GM04503 (cell line): ENCODE measurements around the gene PCMT1.
"Not testable (repeated sequence)": the region's sequence is repeated elsewhere in the genome, so short reads cannot be mapped to it uniquely, and the experiment has no call there.

Source experiments
- DNase-seq: peaks from one replicate; pipeline ENCODE4 v3.0.0-alpha.2; 2012; ENCODE audit warnings: low read depth

Gene PCMT1

DNA sequence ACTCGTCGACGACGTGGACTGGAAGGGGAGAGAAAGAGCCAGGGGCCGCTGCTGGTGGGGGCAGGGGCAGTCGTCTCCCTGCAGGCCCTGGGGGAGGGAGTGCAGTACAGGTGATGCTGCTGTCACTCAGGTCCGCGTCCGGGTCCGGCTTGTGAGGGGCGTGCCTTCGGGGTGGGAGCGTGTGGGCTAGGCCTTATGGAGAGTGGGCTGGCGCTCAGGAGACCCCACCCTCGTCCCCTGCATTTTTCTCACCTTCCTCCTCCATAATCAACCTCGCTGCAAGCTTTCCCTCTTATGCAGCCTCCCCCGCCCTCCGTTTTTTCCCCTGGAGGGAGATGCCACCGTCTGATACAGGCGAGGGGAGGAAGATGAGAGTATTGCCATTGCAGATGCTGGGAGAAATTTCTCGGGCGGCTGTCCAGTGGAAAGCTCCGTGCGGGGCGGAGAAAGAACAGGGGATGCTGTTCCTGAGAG, 632 bp downstream of the PCMT1 start:
- no peak for DNase-seq

GRCh38 chr6:149751239-149751638, 1.7 kb downstream of the PCMT1 start:
- no peak for DNase-seq

GRCh38 chr6:149751920-149752319, 2.4 kb downstream of the PCMT1 start:
- DNase-seq: not testable (repeated sequence)

- no peak for DNase-seq
Measured at GRCh38 chr6:149752600-149753373, 3.2 kb downstream of the PCMT1 start.

DNA sequence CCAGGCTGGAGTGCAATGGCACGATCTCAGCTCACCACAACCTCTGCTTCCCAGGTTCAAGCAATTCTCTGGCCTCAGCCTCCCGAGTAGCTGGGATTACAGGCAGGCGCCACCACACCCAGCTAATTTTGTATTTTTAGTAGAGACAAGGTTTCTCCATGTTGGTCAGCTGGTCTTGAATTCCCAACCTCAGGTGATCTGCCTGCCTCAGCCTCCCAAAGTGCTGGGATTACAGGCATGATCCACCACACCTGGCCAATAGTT, 3.8 kb downstream of the PCMT1 start:
- DNase-seq: not testable (repeated sequence)

DNA sequence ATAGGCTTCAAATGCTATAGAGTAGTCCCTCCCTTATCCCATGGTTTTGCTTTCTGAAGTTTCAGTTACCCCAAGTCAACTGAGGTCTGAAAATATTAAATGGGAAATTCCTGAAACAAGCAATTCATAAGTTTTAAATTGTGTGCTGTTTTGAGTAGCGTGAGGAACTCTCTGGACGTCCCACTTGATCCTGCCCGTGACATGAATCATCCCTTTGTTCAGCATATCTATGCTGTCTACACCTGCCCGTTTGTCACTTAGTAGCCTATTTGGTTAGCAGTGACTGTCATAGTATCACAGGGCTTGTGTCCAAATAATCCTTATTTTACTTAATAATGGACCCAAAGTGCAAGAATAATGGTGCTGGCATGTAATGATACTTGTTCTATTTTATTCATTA, 5.0 kb downstream of the PCMT1 start:
- no peak for DNase-seq

DNA sequence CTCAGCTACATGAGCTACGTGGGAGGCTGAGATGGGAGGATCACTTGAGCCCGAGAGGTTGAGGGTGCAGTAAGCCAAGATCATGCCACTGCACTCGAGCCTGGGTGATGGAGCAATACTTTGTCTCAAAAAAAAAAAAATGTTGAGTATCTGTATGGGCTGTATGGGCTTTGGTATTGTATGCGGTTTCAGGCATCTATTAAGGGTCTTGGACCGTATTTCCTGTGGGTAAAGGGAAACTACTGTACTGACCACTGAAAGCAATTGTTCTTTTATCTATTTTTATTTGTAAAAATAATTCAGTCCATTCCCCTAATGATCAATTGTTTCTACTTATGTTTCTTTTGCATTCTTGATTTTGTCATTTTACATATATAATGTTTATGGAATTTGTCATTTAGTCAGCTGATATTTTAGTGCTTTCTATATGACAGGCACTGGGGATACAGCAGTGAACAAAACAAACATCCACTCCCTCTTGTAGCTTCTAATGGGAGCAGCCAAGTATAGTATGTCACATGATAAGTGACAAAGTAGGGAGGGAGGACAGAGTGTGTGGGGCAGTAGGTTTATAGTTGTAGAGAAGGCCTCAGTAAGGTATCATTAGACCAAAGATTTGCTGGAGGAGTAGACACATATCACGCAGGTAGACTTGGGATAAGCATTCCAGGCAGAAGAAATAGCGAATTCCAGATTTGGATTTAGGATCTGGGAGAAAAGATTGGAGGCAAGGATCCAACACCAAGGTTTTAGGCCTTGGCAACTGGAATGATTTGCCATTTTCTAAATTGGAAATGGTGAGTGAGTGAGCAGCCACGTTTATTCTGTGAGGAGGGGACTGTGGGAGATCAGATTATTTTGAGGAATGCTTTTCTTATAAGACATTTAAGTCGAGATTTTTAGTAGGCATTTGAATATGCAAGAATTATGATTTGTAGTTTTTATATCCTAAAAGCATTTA, 6.0 kb downstream of the PCMT1 start:
- no peak for DNase-seq

GRCh38 chr6:149756261-149756636, 6.7 kb downstream of the PCMT1 start:
- DNase-seq: no peak

GRCh38 chr6:149761438-149761837, 11.9 kb downstream of the PCMT1 start:
- DNase-seq: no peak

- no peak for DNase-seq
Measured at GRCh38 chr6:149763866-149764265, 14.3 kb downstream of the PCMT1 start.

- DNase-seq: no peak
Measured at GRCh38 chr6:149766156-149766769, 16.7 kb downstream of the PCMT1 start.

- no peak for DNase-seq
Measured at GRCh38 chr6:149769676-149770075, 20.1 kb downstream of the PCMT1 start.

DNA sequence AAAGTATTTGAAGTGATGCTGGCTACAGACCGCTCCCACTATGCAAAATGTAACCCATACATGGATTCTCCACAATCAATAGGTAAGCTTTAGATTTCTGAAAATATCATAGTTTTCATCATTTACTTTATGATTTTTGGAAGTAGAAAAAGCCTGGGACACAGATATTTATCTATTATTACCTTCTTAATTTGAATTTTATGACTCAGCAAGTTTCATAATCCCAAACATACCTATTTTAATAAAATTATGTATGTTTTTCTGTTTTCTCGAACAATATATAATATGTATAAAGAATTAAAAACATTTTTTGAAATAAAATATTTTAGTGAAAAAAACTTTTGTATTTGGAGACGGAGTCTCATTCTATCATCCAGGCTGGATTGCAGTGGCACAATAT, 21.6 kb downstream of the PCMT1 start:
- DNase-seq: no peak

DNA sequence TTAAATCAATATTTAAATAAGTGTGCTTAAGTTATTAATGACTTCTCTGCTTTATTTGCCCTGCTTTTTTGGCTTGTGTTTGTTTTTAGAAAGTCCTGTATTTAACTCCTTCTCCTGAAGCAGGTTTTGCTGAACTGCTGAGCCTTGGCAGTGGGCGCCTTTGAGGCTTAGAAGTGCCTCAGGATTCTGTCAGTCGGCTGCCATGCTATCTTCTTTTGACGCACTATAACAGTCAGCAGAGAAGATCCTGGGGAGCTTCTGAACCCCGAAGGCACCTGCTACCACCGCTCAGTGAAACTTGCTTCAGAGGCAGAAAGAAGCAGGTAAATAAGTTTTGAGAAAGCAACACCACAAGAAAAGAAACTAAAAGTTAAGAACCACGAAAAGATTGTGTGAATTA, 22.4 kb downstream of the PCMT1 start:
- DNase-seq: no peak

- DNase-seq: no peak
Measured at GRCh38 chr6:149777624-149778023, 28.1 kb downstream of the PCMT1 start.

DNA sequence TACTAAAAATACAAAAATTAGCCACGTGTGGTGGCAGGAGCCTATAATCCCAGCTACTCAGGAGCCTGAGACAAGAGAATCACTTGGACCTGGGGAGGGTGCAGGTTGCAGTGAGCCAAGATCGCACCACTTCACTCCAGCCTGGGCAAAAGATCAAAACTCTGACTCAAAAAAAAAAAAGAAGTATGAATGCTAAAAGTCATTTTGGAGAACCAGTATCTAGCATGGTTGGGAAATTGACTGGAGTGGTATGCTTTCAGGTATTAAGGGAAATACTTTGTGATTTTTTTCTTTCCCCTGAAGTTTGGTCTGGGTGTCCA, 30.1 kb downstream of the PCMT1 start:
- no peak for DNase-seq

- DNase-seq: no peak
Measured at GRCh38 chr6:149781715-149782114, 32.2 kb downstream of the PCMT1 start.

DNA sequence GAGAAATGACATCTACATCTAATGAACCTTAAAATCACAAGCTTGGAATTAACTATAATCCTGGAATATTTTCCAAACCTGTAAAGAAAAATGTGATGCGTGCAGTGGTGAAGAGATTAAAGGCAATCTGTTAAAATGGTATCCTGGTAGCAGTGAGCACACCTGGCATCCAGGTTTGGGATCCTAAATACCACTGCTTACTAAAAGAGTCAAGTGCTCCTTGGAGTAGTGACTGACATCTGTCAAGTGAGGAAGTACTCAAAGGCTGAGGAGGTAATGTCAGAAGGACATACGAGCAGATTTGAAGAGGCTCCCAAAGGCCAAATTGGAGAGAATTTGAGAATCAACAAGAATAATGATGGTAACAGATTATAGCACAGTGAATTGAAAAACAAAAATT, 32.8 kb downstream of the PCMT1 start:
- no peak for DNase-seq

DNA sequence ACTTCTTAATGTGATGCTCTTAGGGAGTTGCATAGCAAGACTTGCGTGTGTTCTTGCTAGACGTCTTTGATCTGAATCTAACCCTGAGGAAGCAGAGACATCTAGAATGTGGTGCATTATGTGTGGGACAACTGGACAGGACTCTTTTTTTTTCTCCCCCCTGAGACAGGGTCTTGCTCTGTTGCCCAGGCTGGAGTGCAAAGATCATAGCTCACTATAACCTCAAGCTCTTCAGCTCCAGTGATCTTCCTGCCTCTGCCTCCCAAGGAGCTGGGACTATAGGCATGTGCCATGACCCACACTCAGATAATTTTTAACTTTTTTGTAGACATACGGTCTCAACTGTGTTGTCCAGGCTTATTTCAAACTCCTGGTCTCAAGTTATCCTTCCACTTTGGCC, 34.0 kb downstream of the PCMT1 start:
- DNase-seq: no peak

DNA sequence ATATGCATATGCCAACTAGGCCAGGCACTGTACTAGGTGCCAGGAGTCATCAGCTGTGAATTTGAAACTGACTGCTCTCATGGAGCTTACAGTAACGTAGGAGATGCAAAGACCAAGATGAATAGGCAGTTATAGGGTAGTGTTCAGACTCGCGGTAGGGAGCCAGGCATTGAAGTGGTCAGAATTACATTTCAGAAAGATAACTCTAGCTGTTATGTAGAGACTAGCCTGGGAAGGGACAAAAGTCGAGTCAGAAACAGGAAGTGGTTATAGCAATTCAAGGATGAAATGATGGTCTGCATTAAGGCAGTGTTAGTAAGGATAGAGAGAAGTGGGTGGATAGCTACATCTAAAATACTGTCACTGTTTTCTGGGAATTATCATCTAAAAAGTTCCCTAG, 56.6 kb downstream of the PCMT1 start:
- no peak for DNase-seq

DNA sequence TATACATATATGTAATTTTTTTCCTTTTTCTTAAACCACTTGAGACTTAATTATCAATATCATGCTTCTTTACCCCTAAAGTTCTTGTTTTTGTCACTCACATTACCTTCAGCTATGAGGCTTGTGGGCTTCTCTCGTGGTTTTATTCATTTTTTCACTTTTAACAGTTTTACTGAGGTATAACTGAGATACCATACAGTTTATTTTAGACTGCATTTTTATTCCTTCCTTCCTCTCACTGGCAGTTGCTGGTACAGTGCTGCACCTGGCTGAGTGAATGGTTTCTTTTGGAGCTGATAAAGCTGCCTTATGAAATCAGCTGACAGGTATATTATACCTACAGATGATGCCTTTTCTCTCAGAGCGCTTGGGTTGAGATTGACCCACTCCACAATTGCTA, 60.3 kb downstream of the PCMT1 start:
- DNase-seq: no peak

- DNase-seq: no peak
Measured at GRCh38 chr6:149813351-149813750, 63.8 kb downstream of the PCMT1 start.

DNA sequence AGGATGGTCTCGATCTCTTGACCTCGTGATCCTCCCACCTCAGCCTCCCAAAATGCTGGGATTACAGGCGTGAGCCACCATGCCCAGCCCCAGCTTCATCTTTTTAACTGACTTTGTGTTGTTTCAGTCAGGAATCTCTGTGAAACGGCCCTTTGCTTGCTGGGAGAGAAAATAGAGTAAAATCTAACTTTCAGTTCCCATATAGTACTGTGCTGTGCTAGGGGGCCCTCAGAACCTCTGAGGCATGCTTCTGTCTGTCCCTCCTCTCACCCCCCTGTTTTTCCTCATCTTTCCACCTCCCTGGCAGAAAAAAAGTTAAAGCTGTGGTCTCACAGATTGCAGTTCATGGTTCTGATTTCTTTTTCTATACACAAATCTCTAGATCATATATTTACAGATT, 66.2 kb downstream of the PCMT1 start:
- no peak for DNase-seq
